ENCODE results near the gene ZNF451. TPM values are rescaled to one million over a fixed set of nuclear protein-coding genes. Genes with fewer than 3 reads are reported as not detected.

ZNF451 gene
- total and polyA plus RNA-seq, 2 donors (not counting 3 experiments of a cell fraction or from before 2014, with no cell fraction given): 9.9 to 64.4 TPM

GRCh38 chr6:57109880-57110279 is 19.9 kb downstream of the ZNF451 start:
- H3K9me1 ChIP-seq (replicated peaks; ENCODE audit: control insufficient read depth, extremely low read depth, insufficient read depth, low read length): no peaks in the 10 kb centered on the region
- H3K4me2 ChIP-seq (ENCODE audit: insufficient read depth, low read length): no peak overlapping the region
- ChIA-PET POLR2A (no interaction called here), CTCF (no interaction called here)
- H3K27me3 ChIP-seq (ENCODE audit: control insufficient read depth in 2 of 2, insufficient read depth in 2 of 2, low read length in 2 of 2): no peaks in the 10 kb centered on the region
- H4K20me1 ChIP-seq (replicated peaks; ENCODE audit: control insufficient read depth, extremely low read depth, insufficient read depth, low read length): peaks cover 10% of the 10 kb centered on the region
- no peak for FAIRE-seq
- H3K27ac ChIP-seq (ENCODE audit: insufficient read depth, low read depth, low read length): no peak overlapping the region
- no peak overlapping the region for H2AFZ ChIP-seq (ENCODE audit: low read depth, low read length)
- H3K9ac ChIP-seq (replicated peaks; ENCODE audit: extremely low read depth, insufficient read depth, low read length): no peak overlapping the region
- intact Hi-C loops (cut with micrococcal nuclease): no loop called here
- H3K4me3 ChIP-seq (replicated peaks in 1 of 3; ENCODE audit: insufficient read depth in 1 of 3, low read depth in 1 of 3, low read length in 3 of 3): no peak overlapping the region
- H3K9me3 ChIP-seq (replicated peaks; ENCODE audit: control insufficient read depth, insufficient read depth, low read length): no peaks in the 10 kb centered on the region
- DNase-seq (ENCODE audit: low read depth, low spot score): no peak
- peaks cover 0 to 4% of the 10 kb centered on the region in 2 experiments for H3K36me3 ChIP-seq (ENCODE audit: control insufficient read depth in 2 of 2, extremely low read depth in 1 of 2, insufficient read depth in 2 of 2, low read length in 2 of 2)
- H3K4me1 ChIP-seq (ENCODE audit: control insufficient read depth, extremely low read depth, insufficient read depth, low read length): no peaks in the 10 kb centered on the region
- BruUV-seq (replicated peaks): no TSS peak
- TF ChIP-seq EZH2 (IDR thresholded peaks at IDR 0.05; ENCODE audit: borderline replicate concordance, low read depth, low read length, severe bottlenecking): no peak
- TF ChIP-seq POLR2A (IDR thresholded peaks at IDR 0.05; ENCODE audit: low read depth, low read length): no peak
- TF ChIP-seq GATA2 (IDR thresholded peaks at IDR 0.05; ENCODE audit: insufficient read depth, insufficient read length, low read depth, low read length): no peak
- no peak for TF ChIP-seq JUN (IDR thresholded peaks at IDR 0.05; ENCODE audit: borderline replicate concordance, insufficient read depth, insufficient read length, low read depth)
- no peak for TF ChIP-seq MYC (IDR thresholded peaks at IDR 0.05; ENCODE audit: low read depth, low read length)
- no peak for TF ChIP-seq POLR2AphosphoS5 (IDR thresholded peaks at IDR 0.05; ENCODE audit: insufficient read depth, low read depth, low read length)
- no peak for TF ChIP-seq CTCF (IDR thresholded peaks at IDR 0.05; ENCODE audit: extremely low read depth in 1 of 2, insufficient read depth in 1 of 2, low read depth in 1 of 2, low read length in 2 of 2)
- TF ChIP-seq FOS (IDR thresholded peaks at IDR 0.05; ENCODE audit: borderline replicate concordance, insufficient read depth, low read length): no peak
- H3K79me2 ChIP-seq (ENCODE audit: control insufficient read depth, insufficient read depth, low read length): peaks cover 44% of the 10 kb centered on the region
- dilution Hi-C loops (cut with MboI; ENCODE audit: extremely low pct_ligation_motif_present, low sequenced_read_pairs): no loop called here
